AG04449 (cell line): Measurements from ENCODE around the gene WBP1L.

Experiments used
- CTCF ChIA-PET: fragments of 350-600 bp; formaldehyde crosslinking; extraction: SDS; loops from one replicate; lab custom pipeline; 2021; ENCODE audit warnings: antibody characterized with exemption; lab: Yijun Ruan, JAX
- POLR2A ChIA-PET: fragments of 400-600, 350-600 bp; formaldehyde crosslinking; extraction: SDS; loops from one replicate; lab custom pipeline; 2020; ENCODE audit warnings: antibody characterized with exemption, inconsistent platforms; lab: Yijun Ruan, JAX
- DNase-seq: peaks from one replicate; pipeline ENCODE4 v3.0.0-alpha.2; 2010; ENCODE audit warnings: low read depth, low spot score
- H3K4me3 ChIP-seq: 2 replicates; pipeline ENCODE4 v1.5.1; 2011; ENCODE audit warnings: low read depth, mild to moderate bottlenecking, control low read depth, low read length
- CTCF ChIP-seq: IDR thresholded peaks from one replicate; pipeline ENCODE4 v1.5.1; 2011; ENCODE audit warnings: mild to moderate bottlenecking, moderate library complexity, low read length, control low read depth, inconsistent platforms; ENCODE audit not compliant: insufficient read depth; ENCODE audit errors: missing control alignments

Gene WBP1L

GRCh38 chr10:102727037-102727818, 16.5 kb upstream of the WBP1L start:
- ChIA-PET POLR2A (interaction anchor here (1.3 kb wide), 1 partner anchor 13 kb away, joined by 8 read pairs; the partner anchor contains the start of genes ARL3 and SFXN2), CTCF (interaction anchor here (0.6 to 5.8 kb wide), 14 partner anchors 9 to 506 kb away, joined by 3 to 88 read pairs (median 8); partner anchors contain the start of genes ARL3, CNNM2, CYP17A1 and SFXN2)
- DNase-seq = no peak
- H3K4me3 ChIP-seq = no peak overlapping the region
- TF ChIP-seq CTCF = no peak

DNA sequence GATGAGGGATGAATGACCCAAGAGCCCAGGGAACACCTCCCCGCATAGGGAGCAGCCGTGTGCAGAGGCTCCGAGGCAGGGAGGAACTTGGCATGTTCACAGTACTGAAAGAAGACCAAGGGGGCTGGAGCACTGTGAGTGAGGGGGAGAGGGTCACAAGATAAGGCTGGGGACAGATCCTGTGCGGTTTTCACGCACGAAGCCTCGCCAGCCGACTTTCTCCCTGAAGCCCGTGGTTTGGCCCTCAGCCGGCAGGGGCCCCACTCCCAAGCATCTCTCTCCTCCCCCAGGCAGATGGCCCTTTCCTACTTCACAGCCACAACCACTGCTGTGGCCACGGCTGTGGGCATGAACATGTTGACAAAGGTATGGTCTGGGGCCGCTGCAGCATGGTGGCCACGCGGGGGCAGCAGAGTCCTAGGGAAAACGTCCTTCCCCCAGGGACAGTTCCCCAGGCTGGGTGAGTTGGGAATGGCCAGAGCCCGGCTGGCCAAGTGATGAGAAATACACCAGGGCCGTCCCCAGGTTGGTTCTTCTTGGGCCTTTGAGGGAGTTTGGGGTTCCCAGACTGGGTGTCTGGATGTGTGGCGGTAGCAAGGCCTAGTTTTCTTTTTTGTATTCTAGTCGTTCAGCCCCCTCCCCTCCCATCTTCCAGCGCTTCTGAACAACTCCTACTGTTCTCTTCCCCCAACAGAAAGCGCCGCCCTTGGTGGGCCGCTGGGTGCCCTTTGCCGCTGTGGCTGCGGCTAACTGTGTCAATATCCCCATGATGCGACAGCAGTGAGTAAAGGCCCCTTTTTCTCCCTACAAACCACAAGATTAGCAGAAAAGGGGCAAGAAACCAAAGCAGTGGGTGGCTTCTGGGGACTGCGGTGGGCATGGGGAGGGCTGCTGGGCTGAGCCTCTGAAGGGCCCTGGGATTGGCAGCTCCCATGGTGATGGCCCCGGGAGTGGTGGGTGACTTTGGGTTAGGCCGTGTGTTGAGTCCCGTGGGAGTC, 14.4 kb upstream of the WBP1L start:
- DNase-seq = no peak
- H3K4me3 ChIP-seq = no peak overlapping the region
- ChIA-PET CTCF (interaction anchor here (0.7 to 5.8 kb wide), 14 partner anchors 8 to 174 kb away, joined by 3 to 88 read pairs (median 5); partner anchors contain the start of genes ARL3, CYP17A1 and SFXN2), POLR2A (no interaction called here)
- peak; percentile 95 for TF ChIP-seq CTCF

DNA sequence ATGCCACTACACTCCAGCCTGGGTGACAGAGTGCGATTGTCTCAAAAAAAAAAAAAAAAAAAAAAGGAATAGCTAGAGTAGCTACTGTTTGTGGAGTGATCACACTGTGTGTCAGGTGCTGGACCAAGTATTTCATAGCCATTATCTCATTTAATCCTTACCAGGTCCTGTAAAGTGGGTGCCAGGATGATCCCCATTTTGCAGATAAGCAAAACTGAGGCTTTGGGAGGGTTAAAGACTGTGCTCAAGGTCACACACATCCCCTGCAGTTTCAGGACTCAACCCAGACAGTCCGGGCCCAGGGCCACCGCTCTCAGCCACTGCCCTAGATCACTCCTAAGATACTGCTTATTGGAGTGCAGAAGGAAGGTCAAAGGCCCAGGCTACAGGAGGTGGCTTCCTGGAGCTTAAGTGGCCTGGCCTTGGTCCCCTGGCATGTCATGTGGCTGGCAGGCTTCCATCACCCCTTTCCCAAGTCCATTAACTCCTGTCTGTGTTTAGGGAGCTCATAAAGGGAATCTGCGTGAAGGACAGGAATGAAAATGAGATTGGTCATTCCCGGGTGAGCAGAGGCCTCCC, 12.4 kb upstream of the WBP1L start:
- no peak for DNase-seq
- CTCF ChIA-PET = interaction anchor here (0.8 to 3.0 kb wide), 12 partner anchors 10 to 172 kb away, joined by 3 to 30 read pairs (median 4); partner anchors contain the start of genes ARL3 and SFXN2
- TF ChIP-seq CTCF = no peak
- H3K4me3 ChIP-seq = no peak overlapping the region
- POLR2A ChIA-PET = interaction anchor here (0.6 kb wide), 1 partner anchor 102 kb away, joined by 3 read pairs; no protein-coding TSS in a partner anchor

GRCh38 chr10:102732661-102733060, 11.1 kb upstream of the WBP1L start:
- POLR2A ChIA-PET = no interaction called here
- no peak overlapping the region for H3K4me3 ChIP-seq
- no peak for TF ChIP-seq CTCF
- DNase-seq = no peak
- CTCF ChIA-PET = interaction anchor here (0.6 to 3.0 kb wide), 9 partner anchors 10 to 172 kb away, joined by 3 to 12 read pairs (median 5); no protein-coding TSS in a partner anchor

DNA sequence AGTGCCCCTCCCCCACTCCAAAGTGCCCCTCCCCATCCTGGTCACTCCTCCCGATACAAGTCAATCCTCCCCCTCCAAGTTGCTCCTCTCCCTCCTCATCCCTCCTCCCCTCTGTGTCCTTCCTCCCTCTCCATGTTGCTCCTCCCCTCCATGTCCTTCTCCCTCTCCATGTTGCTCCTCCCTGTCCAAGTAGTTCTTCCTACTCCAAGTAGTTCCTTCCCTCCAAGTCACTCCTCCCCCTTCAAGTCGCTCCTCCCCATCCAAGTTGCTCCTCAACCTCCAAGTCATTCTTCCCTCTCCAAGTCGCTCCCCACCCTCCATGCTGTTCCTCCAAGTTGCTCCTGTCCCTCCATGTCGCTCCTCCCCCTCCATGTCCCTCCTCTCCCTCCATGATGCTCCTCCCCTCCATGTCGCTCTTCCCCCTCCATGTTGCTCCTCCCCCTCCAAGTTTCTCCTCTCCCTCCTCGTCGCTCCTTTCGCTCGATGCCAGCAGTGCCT, 8.6 kb upstream of the WBP1L start:
- CTCF ChIA-PET = interaction anchor here (1.6 kb wide), 1 partner anchor 167 kb away, joined by 10 read pairs; no protein-coding TSS in a partner anchor
- no peak for DNase-seq
- no peak for TF ChIP-seq CTCF
- no peak overlapping the region for H3K4me3 ChIP-seq
- POLR2A ChIA-PET = no interaction called here
